Measurements from ENCODE around the gene SNAPC2. TPM values are rescaled to one million over a fixed set of nuclear protein-coding genes. Genes with fewer than 3 reads are reported as not detected.

SNAPC2 gene
- total RNA-seq (10 to 100 TPM; 20.3 to 31.2 (median 27.8) TPM), polyA plus RNA-seq (10 to 100 TPM; 11.6 to 19.5 (median 16.8) TPM)

- peak within 1 kb of the TSS; percentile 93 to 98 (median 96) for H3K27ac ChIP-seq
- peaks cover 38 to 47% (median 44%) of the 10 kb centered on the region in 3 donors for H3K27me3 ChIP-seq
- peak; percentile 98 for DNase-seq
- WGBS, 2 donors: 2 to 4% methylated on average over 62 of the region's 62 CpGs
- peak within 1 kb of the TSS; percentile 70 to 87 (median 74) for H3K4me3 ChIP-seq
- H3K9me3 ChIP-seq: no peaks in the 10 kb centered on the region
- TF ChIP-seq CTCF (IDR thresholded peaks at IDR 0.05) (no peak), POLR2AphosphoS5 (IDR thresholded peaks at IDR 0.05) (peak; percentile 68 to 90 (median 87)), EP300 (IDR thresholded peaks at IDR 0.05) (peak in 1 of 4 donors; percentile 64), POLR2A (IDR thresholded peaks at IDR 0.05) (peak; percentile 22 to 59)
- peaks cover 11 to 16% (median 13%) of the 10 kb centered on the region in 4 donors for H3K36me3 ChIP-seq
- intact Hi-C loops (cut with DNase I): loop anchor here (2.0 to 10.0 kb wide), 4 partner anchors 15 to 1185 kb away; partner anchors contain the start of genes ANGPTL4, GPR108, MBD3L1 and TRIP10
- peaks cover 0 to 83% (median 81%) of the 10 kb centered on the region in 4 donors for H3K4me1 ChIP-seq
These were observed at the start of gene SNAPC2 for GRCh38 chr19:7919610-7920518. Gene SNAPC2, plus strand, starts transcription at chr19:7920338. Its CDS starts 29 bp downstream, at chr19:7920367.

GRCh38 chr19:7870571-7871436 lies 49.3 kb upstream of the SNAPC2 start:
- DNase-seq: no peak
- 33 to 57% methylated on average over 11 of the region's 11 CpGs for WGBS, 2 donors
- Histone ChIP-seq H3K27ac (peak overlapping the region in 3 of 4 donors; percentile 0 to 46 (median 34)), H3K27me3 (peaks cover 33 to 69% (median 66%) of the 10 kb centered on the region in 3 donors), H3K4me3 (no peak overlapping the region), H3K4me1 (peaks cover 0 to 55% (median 48%) of the 10 kb centered on the region in 4 donors), H3K9me3 (no peaks in the 10 kb centered on the region), H3K36me3 (no peaks in the 10 kb centered on the region)
- TF ChIP-seq EP300 (IDR thresholded peaks at IDR 0.05): no peak
- TF ChIP-seq CTCF (IDR thresholded peaks at IDR 0.05): no peak
- intact Hi-C loops (cut with DNase I): no loop called here

- intact Hi-C loops (cut with DNase I): no loop called here
- H3K4me1 ChIP-seq: peaks cover 0 to 55% (median 48%) of the 10 kb centered on the region in 4 donors
- H3K9me3 ChIP-seq: no peaks in the 10 kb centered on the region
- DNase-seq: peak; percentile 86
- no peak for TF ChIP-seq EP300 (IDR thresholded peaks at IDR 0.05)
- no peak for TF ChIP-seq POLR2AphosphoS5 (IDR thresholded peaks at IDR 0.05)
- no peak for TF ChIP-seq CTCF (IDR thresholded peaks at IDR 0.05)
- TF ChIP-seq POLR2A (IDR thresholded peaks at IDR 0.05): no peak
- peaks cover 33 to 66% (median 65%) of the 10 kb centered on the region in 3 donors for H3K27me3 ChIP-seq
- H3K36me3 ChIP-seq: no peaks in the 10 kb centered on the region
- peak overlapping the region in 3 of 4 donors; percentile 7 to 26 (median 12) for H3K4me3 ChIP-seq
- WGBS, 2 donors: 4 to 8% methylated on average over 33 of the region's 33 CpGs
- H3K27ac ChIP-seq: peak overlapping the region in 3 of 4 donors; percentile 0 to 46 (median 34)
These were observed 48.5 kb upstream of the SNAPC2 start for GRCh38 chr19:7871437-7872305.
